Measurements from ENCODE around the gene MAX. TPM values are rescaled to one million over a fixed set of nuclear protein-coding genes. Genes with fewer than 3 reads are reported as not detected.

Gene MAX
- total and polyA plus RNA-seq, 2 experiments from 2014 or later = 25.0 to 27.7 TPM

DNA sequence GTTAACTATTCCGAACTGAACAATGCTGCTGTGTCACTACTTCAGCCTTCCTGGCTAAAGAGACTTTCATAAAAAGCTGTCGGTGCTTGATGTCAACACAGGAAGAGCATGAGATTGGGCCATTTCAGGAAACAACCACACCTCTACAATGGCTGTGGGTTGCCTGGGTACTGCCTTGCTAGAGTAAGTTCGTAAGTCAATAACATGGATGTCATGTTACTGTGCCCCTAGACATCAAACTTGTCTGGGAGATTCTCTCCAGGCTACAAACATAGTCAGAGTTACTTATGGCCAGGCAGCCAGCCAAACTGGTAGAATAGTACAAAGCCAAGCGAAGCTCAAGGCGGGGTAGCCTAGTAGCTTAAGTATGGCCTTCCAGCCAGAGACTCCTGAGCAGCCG is 23.1 kb downstream of the MAX start (continued):
- TF ChIP-seq, protein P1, sequence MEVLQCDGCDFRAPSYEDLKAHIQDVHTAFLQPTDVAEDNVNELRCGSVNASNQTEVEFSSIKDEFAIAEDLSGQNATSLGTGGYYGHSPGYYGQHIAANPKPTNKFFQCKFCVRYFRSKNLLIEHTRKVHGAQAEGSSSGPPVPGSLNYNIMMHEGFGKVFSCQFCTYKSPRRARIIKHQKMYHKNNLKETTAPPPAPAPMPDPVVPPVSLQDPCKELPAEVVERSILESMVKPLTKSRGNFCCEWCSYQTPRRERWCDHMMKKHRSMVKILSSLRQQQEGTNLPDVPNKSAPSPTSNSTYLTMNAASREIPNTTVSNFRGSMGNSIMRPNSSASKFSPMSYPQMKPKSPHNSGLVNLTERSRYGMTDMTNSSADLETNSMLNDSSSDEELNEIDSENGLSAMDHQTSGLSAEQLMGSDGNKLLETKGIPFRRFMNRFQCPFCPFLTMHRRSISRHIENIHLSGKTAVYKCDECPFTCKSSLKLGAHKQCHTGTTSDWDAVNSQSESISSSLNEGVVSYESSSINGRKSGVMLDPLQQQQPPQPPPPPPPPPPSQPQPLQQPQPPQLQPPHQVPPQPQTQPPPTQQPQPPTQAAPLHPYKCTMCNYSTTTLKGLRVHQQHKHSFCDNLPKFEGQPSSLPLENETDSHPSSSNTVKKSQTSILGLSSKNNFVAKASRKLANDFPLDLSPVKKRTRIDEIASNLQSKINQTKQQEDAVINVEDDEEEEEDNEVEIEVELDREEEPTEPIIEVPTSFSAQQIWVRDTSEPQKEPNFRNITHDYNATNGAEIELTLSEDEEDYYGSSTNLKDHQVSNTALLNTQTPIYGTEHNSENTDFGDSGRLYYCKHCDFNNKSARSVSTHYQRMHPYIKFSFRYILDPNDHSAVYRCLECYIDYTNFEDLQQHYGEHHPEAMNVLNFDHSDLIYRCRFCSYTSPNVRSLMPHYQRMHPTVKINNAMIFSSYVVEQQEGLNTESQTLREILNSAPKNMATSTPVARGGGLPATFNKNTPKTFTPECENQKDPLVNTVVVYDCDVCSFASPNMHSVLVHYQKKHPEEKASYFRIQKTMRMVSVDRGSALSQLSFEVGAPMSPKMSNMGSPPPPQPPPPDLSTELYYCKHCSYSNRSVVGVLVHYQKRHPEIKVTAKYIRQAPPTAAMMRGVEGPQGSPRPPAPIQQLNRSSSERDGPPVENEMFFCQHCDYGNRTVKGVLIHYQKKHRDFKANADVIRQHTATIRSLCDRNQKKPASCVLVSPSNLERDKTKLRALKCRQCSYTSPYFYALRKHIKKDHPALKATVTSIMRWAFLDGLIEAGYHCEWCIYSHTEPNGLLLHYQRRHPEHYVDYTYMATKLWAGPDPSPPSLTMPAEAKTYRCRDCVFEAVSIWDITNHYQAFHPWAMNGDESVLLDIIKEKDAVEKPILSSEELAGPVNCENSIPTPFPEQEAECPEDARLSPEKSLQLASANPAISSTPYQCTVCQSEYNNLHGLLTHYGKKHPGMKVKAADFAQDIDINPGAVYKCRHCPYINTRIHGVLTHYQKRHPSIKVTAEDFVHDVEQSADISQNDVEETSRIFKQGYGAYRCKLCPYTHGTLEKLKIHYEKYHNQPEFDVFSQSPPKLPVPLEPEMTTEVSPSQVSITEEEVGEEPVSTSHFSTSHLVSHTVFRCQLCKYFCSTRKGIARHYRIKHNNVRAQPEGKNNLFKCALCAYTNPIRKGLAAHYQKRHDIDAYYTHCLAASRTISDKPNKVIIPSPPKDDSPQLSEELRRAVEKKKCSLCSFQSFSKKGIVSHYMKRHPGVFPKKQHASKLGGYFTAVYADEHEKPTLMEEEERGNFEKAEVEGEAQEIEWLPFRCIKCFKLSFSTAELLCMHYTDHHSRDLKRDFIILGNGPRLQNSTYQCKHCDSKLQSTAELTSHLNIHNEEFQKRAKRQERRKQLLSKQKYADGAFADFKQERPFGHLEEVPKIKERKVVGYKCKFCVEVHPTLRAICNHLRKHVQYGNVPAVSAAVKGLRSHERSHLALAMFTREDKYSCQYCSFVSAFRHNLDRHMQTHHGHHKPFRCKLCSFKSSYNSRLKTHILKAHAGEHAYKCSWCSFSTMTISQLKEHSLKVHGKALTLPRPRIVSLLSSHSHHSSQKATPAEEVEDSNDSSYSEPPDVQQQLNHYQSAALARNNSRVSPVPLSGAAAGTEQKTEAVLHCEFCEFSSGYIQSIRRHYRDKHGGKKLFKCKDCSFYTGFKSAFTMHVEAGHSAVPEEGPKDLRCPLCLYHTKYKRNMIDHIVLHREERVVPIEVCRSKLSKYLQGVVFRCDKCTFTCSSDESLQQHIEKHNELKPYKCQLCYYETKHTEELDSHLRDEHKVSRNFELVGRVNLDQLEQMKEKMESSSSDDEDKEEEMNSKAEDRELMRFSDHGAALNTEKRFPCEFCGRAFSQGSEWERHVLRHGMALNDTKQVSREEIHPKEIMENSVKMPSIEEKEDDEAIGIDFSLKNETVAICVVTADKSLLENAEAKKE (CRISPR knock-in tag; IDR thresholded peaks at IDR 0.05) = no peak
- TF ChIP-seq ZNF114 (CRISPR knock-in tag; IDR thresholded peaks at IDR 0.05) (no peak), JUNB (IDR thresholded peaks at IDR 0.05; ENCODE audit: unreplicated experiment) (no peak)

DNA sequence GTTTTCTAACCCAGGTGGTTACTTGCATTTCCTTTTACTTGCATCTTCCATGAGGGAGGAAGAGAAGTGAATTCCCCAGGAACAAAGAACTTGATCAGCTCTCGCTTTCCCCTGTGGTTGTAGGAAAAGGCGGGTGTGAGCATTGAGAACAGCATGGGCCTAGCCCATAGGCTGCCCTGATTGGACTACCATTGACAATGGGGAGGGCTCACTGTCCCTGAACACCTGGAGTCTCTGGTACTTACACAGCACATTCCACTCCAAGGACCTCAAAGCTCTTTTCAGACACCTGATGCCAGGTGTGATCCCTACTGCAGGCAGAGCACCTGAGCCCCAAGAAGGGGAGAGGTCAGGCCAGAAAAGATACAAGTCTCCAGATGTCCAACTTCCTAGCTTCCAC is 25.0 kb downstream of the MAX start:
- Mint-ChIP-seq H3K4me1 (peaks cover 7% of the 10 kb centered on the region), H3K36me3 (ENCODE audit: low read depth) (peaks cover 43% of the 10 kb centered on the region), H3K4me3 (no peak overlapping the region), H3K27me3 (ENCODE audit: insufficient read depth, low read depth, poor library complexity) (peaks cover 3% of the 10 kb centered on the region), H3K27ac (no peak overlapping the region; the same call in 1 of the 2 replicates), H3K9me3 (no peaks in the 10 kb centered on the region)
- Histone ChIP-seq H3K27me3 (ENCODE audit: insufficient read depth) (no peaks in the 10 kb centered on the region), H3K4me1 (ENCODE audit: insufficient read depth) (no peaks in the 10 kb centered on the region), H3K4me3 (no peak overlapping the region), H3K27ac (ENCODE audit: low read depth) (no peak overlapping the region), H3K36me3 (ENCODE audit: insufficient read depth) (no peaks in the 10 kb centered on the region), H2AFZ (no peak overlapping the region), H3F3A (replicated peaks; ENCODE audit: low read depth) (no peaks in the 10 kb centered on the region), H3K9me2 (ENCODE audit: insufficient read depth) (no peaks in the 10 kb centered on the region), H3K79me2 (replicated peaks; ENCODE audit: insufficient read depth) (peaks cover 11% of the 10 kb centered on the region; the same call in 1 of the 2 replicates), H4K20me1 (replicated peaks; ENCODE audit: insufficient read depth) (peaks cover 6% of the 10 kb centered on the region; the same call in 1 of the 2 replicates), H3K4me2 (no peak overlapping the region)
- DNase-seq (ENCODE audit: low spot score) (peak; percentile 44), ATAC-seq (peak; percentile 82)
- TF ChIP-seq ZNF114 (CRISPR knock-in tag; IDR thresholded peaks at IDR 0.05) (no peak), CREB1 (CRISPR knock-in tag; IDR thresholded peaks at IDR 0.05; ENCODE audit: low read depth) (no peak), NANOG (IDR thresholded peaks at IDR 0.05; ENCODE audit: borderline replicate concordance) (no peak)
- TF ChIP-seq, protein P2, sequence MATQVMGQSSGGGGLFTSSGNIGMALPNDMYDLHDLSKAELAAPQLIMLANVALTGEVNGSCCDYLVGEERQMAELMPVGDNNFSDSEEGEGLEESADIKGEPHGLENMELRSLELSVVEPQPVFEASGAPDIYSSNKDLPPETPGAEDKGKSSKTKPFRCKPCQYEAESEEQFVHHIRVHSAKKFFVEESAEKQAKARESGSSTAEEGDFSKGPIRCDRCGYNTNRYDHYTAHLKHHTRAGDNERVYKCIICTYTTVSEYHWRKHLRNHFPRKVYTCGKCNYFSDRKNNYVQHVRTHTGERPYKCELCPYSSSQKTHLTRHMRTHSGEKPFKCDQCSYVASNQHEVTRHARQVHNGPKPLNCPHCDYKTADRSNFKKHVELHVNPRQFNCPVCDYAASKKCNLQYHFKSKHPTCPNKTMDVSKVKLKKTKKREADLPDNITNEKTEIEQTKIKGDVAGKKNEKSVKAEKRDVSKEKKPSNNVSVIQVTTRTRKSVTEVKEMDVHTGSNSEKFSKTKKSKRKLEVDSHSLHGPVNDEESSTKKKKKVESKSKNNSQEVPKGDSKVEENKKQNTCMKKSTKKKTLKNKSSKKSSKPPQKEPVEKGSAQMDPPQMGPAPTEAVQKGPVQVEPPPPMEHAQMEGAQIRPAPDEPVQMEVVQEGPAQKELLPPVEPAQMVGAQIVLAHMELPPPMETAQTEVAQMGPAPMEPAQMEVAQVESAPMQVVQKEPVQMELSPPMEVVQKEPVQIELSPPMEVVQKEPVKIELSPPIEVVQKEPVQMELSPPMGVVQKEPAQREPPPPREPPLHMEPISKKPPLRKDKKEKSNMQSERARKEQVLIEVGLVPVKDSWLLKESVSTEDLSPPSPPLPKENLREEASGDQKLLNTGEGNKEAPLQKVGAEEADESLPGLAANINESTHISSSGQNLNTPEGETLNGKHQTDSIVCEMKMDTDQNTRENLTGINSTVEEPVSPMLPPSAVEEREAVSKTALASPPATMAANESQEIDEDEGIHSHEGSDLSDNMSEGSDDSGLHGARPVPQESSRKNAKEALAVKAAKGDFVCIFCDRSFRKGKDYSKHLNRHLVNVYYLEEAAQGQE (IDR thresholded peaks at IDR 0.05; ENCODE audit: unreplicated experiment) = no peak
- TF ChIP-seq, protein P1 (CRISPR knock-in tag; IDR thresholded peaks at IDR 0.05) = no peak

All from GM23338 (cell line).